DOHH2 (cell line): ENCODE data around the gene ATP2B2.

Source experiments
- H3F3A ChIP-seq: fragments of 200-600 bp; sonication (generic), shearing (Covaris generic); 2 replicates; pipeline ENCODE4 v1.6.0; 2016; ENCODE audit warnings: antibody characterized with exemption, mild to moderate bottlenecking; ENCODE audit not compliant: control insufficient read depth, insufficient read depth
- H3K27ac ChIP-seq: fragments of 200-600 bp; sonication (generic); 2 replicates; pipeline ENCODE4 v1.5.1; 2014; ENCODE audit warnings: low read depth, mild to moderate bottlenecking, low read length, moderate library complexity
- H3K27me3 ChIP-seq: fragments of 200-600 bp; sonication (generic); 2 replicates; pipeline ENCODE4 v1.6.1; 2014; ENCODE audit warnings: mild to moderate bottlenecking, low read length, mixed read lengths; ENCODE audit not compliant: control insufficient read depth
- H3K36me3 ChIP-seq: fragments of 200-600 bp; sonication (generic); 2 replicates; pipeline ENCODE4 v1.6.1; 2014; ENCODE audit warnings: mild to moderate bottlenecking, low read length, moderate library complexity, mixed read lengths; ENCODE audit not compliant: control insufficient read depth
- H3K4me1 ChIP-seq: fragments of 200-600 bp; sonication (generic); 2 replicates; pipeline ENCODE4 v1.6.1; 2014; ENCODE audit warnings: mild to moderate bottlenecking, low read length, mixed read lengths; ENCODE audit not compliant: control insufficient read depth
- H3K4me2 ChIP-seq: fragments of 200-600 bp; sonication (generic); 2 replicates; pipeline ENCODE4 v1.6.0; 2014; ENCODE audit warnings: mild to moderate bottlenecking, low read length, moderate library complexity
- H3K4me3 ChIP-seq: fragments of 200-600 bp; sonication (generic); 2 replicates; pipeline ENCODE4 v1.5.1; 2014; ENCODE audit warnings: mild to moderate bottlenecking, low read length, mixed read lengths
- H3K79me2 ChIP-seq: fragments of 200-600 bp; sonication (generic); 2 replicates; pipeline ENCODE4 v1.6.1; 2014; ENCODE audit warnings: mild to moderate bottlenecking, low read length, mixed read lengths; ENCODE audit not compliant: control insufficient read depth
- H3K9me2 ChIP-seq: fragments of 200-600 bp; sonication (generic); replicated peaks from 2 replicates; pipeline ENCODE4 v1.6.1; 2014; ENCODE audit warnings: mild to moderate bottlenecking, low read length, mixed read lengths; ENCODE audit not compliant: control insufficient read depth
- H3K9me3 ChIP-seq: fragments of 200-600 bp; sonication (generic); 2 replicates; pipeline ENCODE4 v1.6.1; 2014; ENCODE audit warnings: antibody characterized with exemption, low read length, mixed read lengths; ENCODE audit not compliant: control insufficient read depth, insufficient read depth
- H4K20me1 ChIP-seq: fragments of 200-600 bp; sonication (generic); 2 replicates; pipeline ENCODE4 v1.6.0; 2014; ENCODE audit warnings: low read depth, mild to moderate bottlenecking, antibody characterized with exemption, low read length, moderate library complexity; ENCODE audit not compliant: control insufficient read depth, insufficient read depth
- CTCF ChIP-seq: fragments of 200-600 bp; sonication (generic); IDR thresholded peaks from one replicate; pipeline ENCODE4 v1.5.1; 2014; ENCODE audit warnings: antibody characterized with exemption, mild to moderate bottlenecking, low read depth, low read length; ENCODE audit not compliant: poor library complexity, severe bottlenecking
- EZH2phosphoT487 ChIP-seq: fragments of 200-600 bp; sonication (generic); IDR thresholded peaks from 2 replicates; pipeline ENCODE4 v1.6.1; 2017; ENCODE audit warnings: borderline replicate concordance, mild to moderate bottlenecking, antibody characterized with exemption, low read length, moderate library complexity, mixed read lengths

Gene ATP2B2

GRCh38 chr3:10473581-10474274, 31.7 kb downstream of the ATP2B2 start:
- Histone ChIP-seq H3F3A (no peaks in the 10 kb centered on the region), H3K9me3 (no peaks in the 10 kb centered on the region), H3K9me2 (no peaks in the 10 kb centered on the region), H3K27ac (no peak overlapping the region), H3K27me3 (no peaks in the 10 kb centered on the region), H3K79me2 (no peaks in the 10 kb centered on the region), H4K20me1 (no peaks in the 10 kb centered on the region), H3K36me3 (no peaks in the 10 kb centered on the region), H3K4me2 (no peak overlapping the region), H3K4me1 (no peaks in the 10 kb centered on the region), H3K4me3 (no peak overlapping the region)
- TF ChIP-seq EZH2phosphoT487 = no peak
- no peak for TF ChIP-seq CTCF

- H3F3A ChIP-seq = no peaks in the 10 kb centered on the region
- H3K27me3 ChIP-seq = no peaks in the 10 kb centered on the region
- H3K9me2 ChIP-seq = no peaks in the 10 kb centered on the region
- H3K4me2 ChIP-seq = no peak overlapping the region
- H3K36me3 ChIP-seq = no peaks in the 10 kb centered on the region
- no peaks in the 10 kb centered on the region for H3K4me1 ChIP-seq
- H3K4me3 ChIP-seq = no peak overlapping the region
- no peaks in the 10 kb centered on the region for H3K79me2 ChIP-seq
- no peaks in the 10 kb centered on the region for H4K20me1 ChIP-seq
- TF ChIP-seq CTCF (no peak), EZH2phosphoT487 (no peak)
- no peak overlapping the region for H3K27ac ChIP-seq
- H3K9me3 ChIP-seq = no peaks in the 10 kb centered on the region
Observed at GRCh38 chr3:10472877-10473440, 32.4 kb downstream of the ATP2B2 start.

GRCh38 chr3:10471054-10471688, 34.2 kb downstream of the ATP2B2 start:
- H3K9me2 ChIP-seq = no peaks in the 10 kb centered on the region
- no peaks in the 10 kb centered on the region for H3K9me3 ChIP-seq
- no peaks in the 10 kb centered on the region for H3K4me1 ChIP-seq
- no peaks in the 10 kb centered on the region for H3F3A ChIP-seq
- no peak overlapping the region for H3K4me2 ChIP-seq
- no peak for TF ChIP-seq EZH2phosphoT487
- no peak for TF ChIP-seq CTCF
- H3K79me2 ChIP-seq = no peaks in the 10 kb centered on the region
- no peak overlapping the region for H3K27ac ChIP-seq
- no peaks in the 10 kb centered on the region for H3K36me3 ChIP-seq
- no peaks in the 10 kb centered on the region for H4K20me1 ChIP-seq
- H3K27me3 ChIP-seq = no peaks in the 10 kb centered on the region
- H3K4me3 ChIP-seq = no peak overlapping the region
